Measurements from ENCODE around the gene MYADML2.

MYADML2 gene

GRCh38 chr17:81899514-81900166 lies 47.4 kb downstream of the MYADML2 start:
- DNase-seq (ENCODE audit: low read depth in 2 of 2) = no peak

- DNase-seq (ENCODE audit: low read depth in 2 of 2) = no peak
Observed at GRCh38 chr17:81898885-81899284, 48.1 kb downstream of the MYADML2 start.

GRCh38 chr17:81898029-81898866 lies 48.8 kb downstream of the MYADML2 start:
- DNase-seq (ENCODE audit: low read depth in 2 of 2) = no peak

- no peak for DNase-seq (ENCODE audit: low read depth in 2 of 2)
Observed at GRCh38 chr17:81895400-81895799, 51.6 kb downstream of the MYADML2 start.

GRCh38 chr17:81891303-81891552 lies 55.8 kb downstream of the MYADML2 start:
- DNase-seq (ENCODE audit: low read depth in 2 of 2) = no peak

- DNase-seq (ENCODE audit: low read depth in 2 of 2) = no peak
Observed at GRCh38 chr17:81890447-81891302, 56.4 kb downstream of the MYADML2 start.
